HCT116 (cell line): ENCODE measurements around the gene CDR2L.

ENCODE experiments used
- CTCF ChIP-seq, 3 experiments: fragments of 200-600 bp in 1 of 3; sonication (generic) in 1 of 3; IDR thresholded peaks in 2 of 3; conservative IDR thresholded peaks in 1 of 3; 2 replicates each; pipeline ENCODE4 v1.5.1; 2012 to 2017; ENCODE audit warnings: low read depth in 2 of 3, low read length in 2 of 3, antibody characterized with exemption in 1 of 3, borderline replicate concordance in 1 of 3, control low read depth in 1 of 3, mild to moderate bottlenecking in 1 of 3, mixed read lengths in 1 of 3, mixed run types in 1 of 3, moderate library complexity in 1 of 3; ENCODE audit not compliant: insufficient read depth in 1 of 3
- FOSL1 ChIP-seq: IDR thresholded peaks from 2 replicates; pipeline ENCODE4 v1.6.1; 2012; ENCODE audit warnings: low read depth
- MAX ChIP-seq: IDR thresholded peaks from 2 replicates; pipeline ENCODE4 v1.6.1; 2012
- POLR2A ChIP-seq: IDR thresholded peaks from 2 replicates; pipeline ENCODE4 v1.7.0; 2011; ENCODE audit warnings: borderline replicate concordance; ENCODE audit not compliant: insufficient read depth, insufficient read length; ENCODE audit errors: extremely low read depth
- RAD21 ChIP-seq: IDR thresholded peaks from 2 replicates; pipeline ENCODE4 v1.6.1; 2012; ENCODE audit warnings: low read depth, mild to moderate bottlenecking
- YY1 ChIP-seq: IDR thresholded peaks from 2 replicates; pipeline ENCODE4 v1.6.1; 2011; ENCODE audit warnings: low read length, low read depth, moderate library complexity, mild to moderate bottlenecking; ENCODE audit not compliant: insufficient replicate concordance; ENCODE audit errors: extremely low read depth
- ZFX ChIP-seq: fragments of 450-650 bp; IDR thresholded peaks from 2 replicates; pipeline ENCODE4 v1.6.1; 2017

GRCh38 chr17:74959826-74960515 lies 27.5 kb upstream of the CDR2L start:
- TF ChIP-seq POLR2A (no peak), CTCF (IDR thresholded peaks at IDR 0.05 in 2 of 3, conservative IDR thresholded peaks at IDR 0.05 in 1 of 3; ENCODE audit: borderline replicate concordance in 1 of 3, insufficient read depth in 1 of 3, low read depth in 2 of 3, low read length in 2 of 3) (no peak), ZFX (no peak), FOSL1 (no peak), MAX (no peak), YY1 (no peak), RAD21 (no peak)
